Activated CD4-positive, alpha-beta memory T cell treated with anti-CD3 and anti-CD28 coated beads for 36 hours (primary cell): ENCODE data around the gene NBEAL1. TPM values are rescaled to one million over a fixed set of nuclear protein-coding genes. Genes with fewer than 3 reads are reported as not detected.
"Not testable (repeated sequence)": the region's sequence is repeated elsewhere in the genome, so short reads cannot be mapped to it uniquely, and the experiment has no call there.

Experiments used
- CTCF ChIA-PET: fragments of 350-600 bp; sonication (Branson Sonifier 250); formaldehyde crosslinking; loops from one replicate; lab custom pipeline; 2021; ENCODE audit warnings: antibody characterized with exemption, inconsistent platforms; lab: Charles Lee
- POLR2A ChIA-PET: fragments of 350-600 bp; sonication (Branson Sonifier 250); formaldehyde crosslinking; loops from one replicate; lab custom pipeline; 2021; ENCODE audit warnings: antibody characterized with exemption; lab: Charles Lee
- DNase-seq: peaks from one replicate; pipeline ENCODE4 v3.0.0-alpha.2; 2020
- H3K27ac Mint-ChIP-seq: one replicate; pipeline ENCODE4 v1.8.0; 2021; ENCODE audit warnings: mixed read lengths
- H3K27me3 Mint-ChIP-seq: one replicate; pipeline ENCODE4 v1.8.0; 2021; ENCODE audit warnings: mixed read lengths
- H3K36me3 Mint-ChIP-seq: one replicate; pipeline ENCODE4 v1.8.0; 2021; ENCODE audit warnings: mixed read lengths
- H3K4me1 Mint-ChIP-seq: one replicate; pipeline ENCODE4 v1.8.0; 2021; ENCODE audit warnings: low read depth, mixed read lengths
- H3K4me3 Mint-ChIP-seq: one replicate; pipeline ENCODE4 v1.8.0; 2021; ENCODE audit warnings: mild to moderate bottlenecking, mixed read lengths
- H3K9me3 Mint-ChIP-seq: one replicate; pipeline ENCODE4 v1.8.0; 2021; ENCODE audit warnings: mixed read lengths
- intact Hi-C: fragments of 100-400 bp; cut with micrococcal nuclease; formaldehyde crosslinking; loops from one replicate; pipeline ENCODE4 v1.15.1; 2023
- total RNA-seq, 2 experiments: library from RNA; stranded (reverse); gene quantifications; one replicate each; pipeline ENCODE4 v1.2.3, GENCODE V29; 2021

Gene NBEAL1
- total RNA-seq, 2 experiments from 2014 or later = 10.6 to 11.6 TPM

GRCh38 chr2:203242518-203242917 is 227.8 kb downstream of the NBEAL1 start:
- DNase-seq = peak; percentile 16
- no peak overlapping the region for H3K4me3 Mint-ChIP-seq
- CTCF ChIA-PET = no interaction called here
- intact Hi-C loops = no loop called here
- no peaks in the 10 kb centered on the region for H3K9me3 Mint-ChIP-seq
- no peaks in the 10 kb centered on the region for H3K27me3 Mint-ChIP-seq
- POLR2A ChIA-PET = no interaction called here
- peaks cover 33% of the 10 kb centered on the region for H3K36me3 Mint-ChIP-seq
- H3K27ac Mint-ChIP-seq = no peak overlapping the region
- H3K4me1 Mint-ChIP-seq = peaks cover 42% of the 10 kb centered on the region

GRCh38 chr2:203246646-203247045 is 232.0 kb downstream of the NBEAL1 start:
- H3K4me3 Mint-ChIP-seq = no peak overlapping the region
- H3K36me3 Mint-ChIP-seq = peaks cover 35% of the 10 kb centered on the region
- no peaks in the 10 kb centered on the region for H3K9me3 Mint-ChIP-seq
- no peak overlapping the region for H3K27ac Mint-ChIP-seq
- H3K4me1 Mint-ChIP-seq = peaks cover 19% of the 10 kb centered on the region
- DNase-seq = no peak
- CTCF ChIA-PET = interaction anchor here (0.8 kb wide), 1 partner anchor 851 kb away, joined by 3 read pairs; no protein-coding TSS in a partner anchor
- intact Hi-C loops = no loop called here
- POLR2A ChIA-PET = no interaction called here
- H3K27me3 Mint-ChIP-seq = no peaks in the 10 kb centered on the region

GRCh38 chr2:203252818-203253217 is 238.1 kb downstream of the NBEAL1 start:
- DNase-seq = no peak
- POLR2A ChIA-PET = no interaction called here
- CTCF ChIA-PET = interaction anchor here (0.7 kb wide), 1 partner anchor 68 kb away, joined by 4 read pairs; no protein-coding TSS in a partner anchor
- no peaks in the 10 kb centered on the region for H3K4me1 Mint-ChIP-seq
- H3K27me3 Mint-ChIP-seq = no peaks in the 10 kb centered on the region
- intact Hi-C loops = no loop called here
- H3K4me3 Mint-ChIP-seq = no peak overlapping the region
- H3K27ac Mint-ChIP-seq = no peak overlapping the region
- H3K9me3 Mint-ChIP-seq = no peaks in the 10 kb centered on the region
- peaks cover 43% of the 10 kb centered on the region for H3K36me3 Mint-ChIP-seq

GRCh38 chr2:203253422-203254095 is 238.9 kb downstream of the NBEAL1 start:
- H3K27me3 Mint-ChIP-seq, intact Hi-C loops, H3K4me3 Mint-ChIP-seq, H3K27ac Mint-ChIP-seq, H3K4me1 Mint-ChIP-seq, H3K9me3 Mint-ChIP-seq, DNase-seq, POLR2A ChIA-PET: not testable (repeated sequence)
- H3K36me3 Mint-ChIP-seq = peaks cover 45% of the 10 kb centered on the region
- CTCF ChIA-PET = interaction anchor here (0.7 kb wide), 1 partner anchor 68 kb away, joined by 4 read pairs; no protein-coding TSS in a partner anchor

- ChIA-PET POLR2A (no interaction called here), CTCF (no interaction called here)
- Mint-ChIP-seq H3K4me3 (no peak overlapping the region), H3K27ac (no peak overlapping the region), H3K36me3 (peaks cover 25% of the 10 kb centered on the region), H3K4me1 (peaks cover 10% of the 10 kb centered on the region), H3K9me3 (no peaks in the 10 kb centered on the region), H3K27me3 (no peaks in the 10 kb centered on the region)
- intact Hi-C loops = no loop called here
- no peak for DNase-seq
Observed at GRCh38 chr2:203261326-203262159, 246.9 kb downstream of the NBEAL1 start.

Other genes starting within 250 kb of the NBEAL1 start
- 1 to 10 TPM; 5.8 to 6.0 TPM for gene ICA1L, start 143.1 kb upstream of the NBEAL1 start, total RNA-seq
- 10 to 100 TPM; 86.1 to 97.8 TPM for gene WDR12, start 103.2 kb upstream of the NBEAL1 start, total RNA-seq
- gene CARF, start 102.6 kb upstream of the NBEAL1 start, total RNA-seq = 1 to 10 TPM; 5.2 to 6.6 TPM
- 10 to 100 TPM; 22.1 to 24.4 TPM for gene CYP20A1, start 224.1 kb downstream of the NBEAL1 start, total RNA-seq